Measurements from ENCODE around the gene ADCY3. TPM values are rescaled to one million over a fixed set of nuclear protein-coding genes. Genes with fewer than 3 reads are reported as not detected.

The ADCY3 gene
- total and polyA plus RNA-seq, 2 of the 4 experiments (the other 2 are of a cell fraction): 17.4 to 46.1 TPM

GRCh38 chr2:24858996-24859395 lies 61.0 kb downstream of the ADCY3 start:
- 97% methylated on average over 11 of the region's 13 CpGs; no CpG with 5 or more reads in 1 of the 2 experiments for WGBS, 2 experiments (ENCODE audit: extremely low coverage in 2 of 2, insufficient read length in 1 of 2)
- Histone ChIP-seq H3K23ac (ENCODE audit: low read depth, low read length) (no peak overlapping the region), H2AFZ (replicated peaks; ENCODE audit: low read length, poor library complexity) (no peak overlapping the region), H3K9me1 (ENCODE audit: insufficient read depth, low read length) (peaks cover 20% of the 10 kb centered on the region), H2AK9ac (replicated peaks; ENCODE audit: low read depth, low read length, poor library complexity) (peak overlapping the region; percentile 23), H3K9me3 (ENCODE audit: control insufficient read depth, insufficient read depth, low read length) (no peaks in the 10 kb centered on the region), H3K27me3 (ENCODE audit: control insufficient read depth, insufficient read depth, low read length) (no peaks in the 10 kb centered on the region), H3K4me2 (ENCODE audit: low read depth, low read length) (no peak overlapping the region), H4K5ac (ENCODE audit: low read depth, low read length) (no peak overlapping the region), H4K91ac (ENCODE audit: insufficient read depth, low read depth, low read length) (no peak overlapping the region), H3K14ac (replicated peaks; ENCODE audit: low read depth, low read length) (no peak overlapping the region), H3K4me3 (ENCODE audit: insufficient read depth, low read depth, low read length) (no peak overlapping the region), H2BK15ac (ENCODE audit: low read depth, low read length) (no peak overlapping the region), H2BK20ac (ENCODE audit: low read depth, low read length) (no peak overlapping the region), H3K4ac (ENCODE audit: low read depth, low read length) (no peak overlapping the region), H3K9ac (ENCODE audit: low read depth, low read length) (no peak overlapping the region), H4K20me1 (ENCODE audit: insufficient read depth, low read length) (0 out of 2 replicates have a peak, but pooled peaks cover 3% of the 10 kb centered on the region), H3K36me3 (ENCODE audit: control insufficient read depth, insufficient read depth, low read length) (no peaks in the 10 kb centered on the region; the same call in 1 of the 2 replicates), H4K8ac (ENCODE audit: low read depth in 2 of 2, low read length in 2 of 2) (no peak overlapping the region), H2BK5ac (ENCODE audit: low read depth, low read length, poor library complexity, severe bottlenecking) (no peak overlapping the region), H2BK120ac (ENCODE audit: low read depth, low read length) (no peak overlapping the region), H3K56ac (ENCODE audit: extremely low read depth, insufficient read depth, low read length) (no peak overlapping the region), H3K18ac (ENCODE audit: low read depth, low read length) (no peak overlapping the region), H2AK5ac (ENCODE audit: low read depth, low read length) (no peak overlapping the region), H3K4me1 (ENCODE audit: control insufficient read depth, insufficient read depth, low read length) (peaks cover 24% of the 10 kb centered on the region), H3K79me1 (ENCODE audit: low read depth in 1 of 2, low read length in 2 of 2) (peaks cover 2 to 16% of the 10 kb centered on the region in 2 experiments; a peak in 2 of 4 replicates), H3K27ac (ENCODE audit: insufficient read depth, low read length) (no peak overlapping the region)
- no TSS peak for BruUV-seq (replicated peaks)
- DNase-seq (no peak), ATAC-seq (ENCODE audit: low read depth) (no peak)
- TF ChIP-seq POLR2A (IDR thresholded peaks at IDR 0.05; ENCODE audit: low read depth, low read length) (no peak), NFE2L2 (IDR thresholded peaks at IDR 0.05; ENCODE audit: low read depth, low read length) (no peak), MAFK (IDR thresholded peaks at IDR 0.05; ENCODE audit: low read depth, low read length) (no peak), CTCF (conservative IDR thresholded peaks at IDR 0.05; ENCODE audit: low read depth, low read length) (no peak), FOS (IDR thresholded peaks at IDR 0.05; ENCODE audit: low read depth, low read length) (no peak), USF2 (IDR thresholded peaks at IDR 0.05; ENCODE audit: low read depth, low read length) (no peak)
- dilution Hi-C loops (cut with HindIII; ENCODE audit: low sequenced_read_pairs, unreplicated experiment) (no loop called here), in situ Hi-C loops (cut with MboI; ENCODE audit: low sequenced_read_pairs) (no loop called here), intact Hi-C loops (cut with micrococcal nuclease) (no loop called here)
- ChIA-PET CTCF (interaction anchor here (0.6 kb wide), 1 partner anchor 321 kb away, joined by 7 read pairs; no protein-coding TSS in a partner anchor), POLR2A (ENCODE audit: unreplicated experiment) (no interaction called here)

Measured in IMR-90 (cell line).